Right ventricle myocardium inferior (tissue), 1 donor: ENCODE results near the gene NFILZ. TPM values are rescaled to one million over a fixed set of nuclear protein-coding genes. Genes with fewer than 3 reads are reported as not detected.
"Not testable (repeated sequence)": the region's sequence is repeated elsewhere in the genome, so short reads cannot be mapped to it uniquely, and the experiment has no call there.

ENCODE experiments used
- ATAC-seq: fragments of 200-7000 bp; cut with Tn5 transposase; one replicate; pipeline ENCODE4 v1.9.1; 2020; ENCODE audit warnings: mild to moderate bottlenecking, moderate library complexity
- DNase-seq: peaks from one replicate; pipeline ENCODE4 v3.0.0; 2021; ENCODE audit errors: missing footprints
- intact Hi-C: fragments of 100-400 bp; cut with DNase I; formaldehyde crosslinking; loops from one replicate; pipeline ENCODE4 v1.11.0; 2022
- total RNA-seq: library from RNA; stranded (reverse); fragmentation: NEBNext Ultra II Directional; extraction: Animal tissue kit (Norgen Biotek cat#: 25700); gene quantifications from one replicate; pipeline ENCODE4 v1.2.1, GENCODE V29; 2021
- donor health status: DM: no; HTN: yes; CAD: no; lungs with severe emphysema.

Gene NFILZ
- total RNA-seq, 1 donor from 2014 or later: not detected

DNA sequence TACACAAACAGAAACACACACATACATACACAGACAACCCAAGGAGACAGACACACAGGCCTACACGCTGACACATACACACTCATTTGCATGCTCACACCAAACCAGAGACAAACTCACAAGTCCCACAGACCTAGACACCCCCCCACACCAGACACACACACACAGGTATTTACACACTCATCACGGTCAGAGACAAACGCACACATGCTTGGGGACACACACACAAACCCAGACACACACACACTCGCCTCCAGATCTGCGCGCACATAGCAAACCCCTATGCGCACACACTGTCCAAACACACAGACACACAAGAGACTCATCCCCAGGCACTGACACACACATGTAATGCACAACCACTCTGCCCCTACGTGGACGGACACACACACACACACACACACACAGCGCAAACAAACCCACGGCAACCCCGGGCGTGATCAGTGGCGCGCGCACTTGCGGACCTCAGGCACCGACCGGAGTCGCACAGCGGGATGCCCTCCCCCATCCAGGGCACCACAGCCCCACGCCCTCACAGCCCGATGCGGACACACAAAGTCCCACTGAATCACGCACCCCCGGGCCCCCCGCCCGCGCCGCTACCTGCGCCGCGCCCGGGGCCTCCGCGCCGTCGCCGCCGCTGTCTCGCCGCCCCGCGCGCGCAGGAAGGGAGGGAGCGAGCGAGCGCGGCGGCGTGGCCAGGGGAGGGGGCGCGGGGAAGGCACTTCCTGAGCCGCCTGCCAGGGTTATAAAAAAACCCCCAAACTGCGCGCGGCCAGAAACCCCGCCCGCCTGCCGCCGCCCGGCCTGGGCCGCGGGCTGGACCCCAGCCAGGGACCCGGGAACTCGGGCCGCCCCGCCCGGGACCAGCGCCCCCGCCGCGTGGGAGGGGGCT is 20.1 kb upstream of the NFILZ start, which contains the start of gene ADAMTS10:
TSS of gene ADAMTS10 (minus strand) at position 675 of the 895 bp plus-strand sequence. CDS start 5,005 bp downstream, outside the sequence.
- intact Hi-C loops: no loop called here
- DNase-seq: no peak
- no peak for ATAC-seq

DNA sequence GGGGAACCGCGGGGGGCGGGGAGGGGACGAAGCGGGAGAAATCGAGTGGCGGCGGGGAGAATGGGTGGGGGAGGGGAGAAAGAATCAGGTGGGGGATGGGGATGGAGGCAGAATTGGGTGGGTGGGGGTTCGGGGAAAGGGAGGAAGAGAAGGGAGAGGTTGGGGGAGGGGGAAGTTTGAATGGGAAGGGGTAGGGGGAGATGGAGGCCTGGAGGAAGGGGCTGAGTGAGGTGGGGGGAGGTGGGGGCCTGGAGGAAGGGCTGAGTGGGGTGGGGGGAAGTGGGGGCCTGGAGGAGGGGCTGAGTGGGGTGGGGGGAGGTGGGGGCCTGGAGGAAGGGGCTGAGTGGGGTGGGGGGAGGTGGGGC is 19.5 kb upstream of the NFILZ start:
- intact Hi-C loops: no loop called here

DNA sequence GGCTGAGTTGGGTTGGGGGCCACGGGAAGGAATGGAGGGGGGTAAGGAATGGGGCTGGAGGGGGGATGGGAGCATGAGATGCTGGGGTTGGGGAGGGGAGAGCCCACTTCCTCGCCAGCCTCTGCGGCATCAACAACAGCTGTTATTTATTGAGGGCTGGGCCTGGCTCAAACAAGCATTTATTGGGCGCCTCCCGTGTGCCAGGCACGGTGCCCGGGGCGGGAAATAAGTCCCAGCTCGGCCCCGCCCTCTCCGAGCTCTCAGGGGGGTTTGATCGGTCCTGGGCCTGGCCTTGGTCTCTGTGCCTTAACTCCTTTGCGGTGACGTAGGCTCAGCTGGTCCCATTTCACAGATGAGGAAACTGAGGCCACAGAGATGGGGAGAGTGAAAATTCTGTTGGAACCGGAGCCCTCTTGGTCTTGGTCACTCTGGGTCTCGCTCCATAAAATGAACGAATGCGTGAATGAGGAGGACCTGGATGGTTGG is 19.0 kb upstream of the NFILZ start:
- no peak for ATAC-seq
- intact Hi-C loops: no loop called here
- DNase-seq: no peak

More for the DNA sequence above, 19.5 kb upstream of the NFILZ start:
- ATAC-seq (no peak), DNase-seq (no peak)

GRCh38 chr19:8611877-8612806 is 18.3 kb upstream of the NFILZ start:
- peak; percentile 49 for ATAC-seq
- intact Hi-C loops: no loop called here
- peak; percentile 84 for DNase-seq

- DNase-seq: no peak
- ATAC-seq: no peak
- intact Hi-C loops: no loop called here
Measured at GRCh38 chr19:8612807-8613171, 17.6 kb upstream of the NFILZ start.

GRCh38 chr19:8614455-8614854 is 16.0 kb upstream of the NFILZ start:
- intact Hi-C loops: loop anchor here (2.0 kb wide), 1 partner anchor 32 kb away; no protein-coding TSS in a partner anchor
- no peak for ATAC-seq
- DNase-seq: no peak

GRCh38 chr19:8615024-8615423 is 15.4 kb upstream of the NFILZ start:
- no peak for DNase-seq
- intact Hi-C loops: loop anchor here (2.0 kb wide), 1 partner anchor 32 kb away; no protein-coding TSS in a partner anchor

GRCh38 chr19:8615813-8616596 is 14.4 kb upstream of the NFILZ start:
- intact Hi-C loops: loop anchor here (2.0 kb wide), 1 partner anchor 33 kb away; no protein-coding TSS in a partner anchor
- DNase-seq (peak; percentile 81), ATAC-seq (no peak)

More at GRCh38 chr19:8615024-8615423, 15.4 kb upstream of the NFILZ start:
- ATAC-seq: no peak

DNA sequence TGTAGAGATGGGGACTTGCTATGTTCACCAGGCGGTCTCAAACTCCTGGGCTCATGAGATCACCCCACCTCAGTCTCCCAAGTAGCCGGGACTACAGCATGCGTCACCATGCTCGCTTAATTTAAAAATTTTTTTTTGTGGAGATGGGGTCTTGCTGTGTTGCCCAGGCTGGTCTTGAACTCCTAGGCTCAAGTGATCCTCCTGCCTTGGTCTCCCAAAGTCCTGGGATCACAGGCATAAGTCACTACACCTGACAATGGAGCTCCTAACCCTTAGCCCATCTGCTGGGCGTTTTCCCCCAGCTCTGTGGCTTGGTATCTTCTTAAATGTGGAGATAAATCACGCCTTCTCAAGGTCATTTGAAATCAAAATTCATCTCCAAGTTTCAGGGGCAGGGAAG is 13.6 kb upstream of the NFILZ start:
- ATAC-seq (no peak), DNase-seq (no peak)
- intact Hi-C loops: no loop called here

DNA sequence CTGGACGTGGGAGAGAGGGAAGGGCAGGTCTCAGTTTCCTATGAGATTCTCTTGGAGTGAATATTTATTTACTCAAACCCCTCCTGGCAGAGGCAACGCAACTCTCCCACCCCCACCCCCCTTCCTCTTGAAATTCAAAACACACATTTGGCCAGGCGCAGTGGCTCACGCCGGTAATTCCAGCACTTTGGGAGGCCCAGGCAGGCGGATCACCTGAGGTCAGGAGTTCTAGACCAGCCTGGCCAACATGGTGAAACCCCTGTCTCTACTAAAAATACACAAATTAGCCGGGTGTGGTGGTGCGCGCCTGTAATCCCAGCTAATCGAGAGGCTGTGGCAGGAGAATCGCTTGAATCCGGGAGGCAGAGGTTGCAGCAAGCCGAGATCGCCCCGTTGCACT is 13.1 kb upstream of the NFILZ start:
- DNase-seq, ATAC-seq, intact Hi-C loops: not testable (repeated sequence)

- ATAC-seq: no peak
- no peak for DNase-seq
- intact Hi-C loops: no loop called here
Measured at GRCh38 chr19:8617984-8618383, 12.4 kb upstream of the NFILZ start.

DNA sequence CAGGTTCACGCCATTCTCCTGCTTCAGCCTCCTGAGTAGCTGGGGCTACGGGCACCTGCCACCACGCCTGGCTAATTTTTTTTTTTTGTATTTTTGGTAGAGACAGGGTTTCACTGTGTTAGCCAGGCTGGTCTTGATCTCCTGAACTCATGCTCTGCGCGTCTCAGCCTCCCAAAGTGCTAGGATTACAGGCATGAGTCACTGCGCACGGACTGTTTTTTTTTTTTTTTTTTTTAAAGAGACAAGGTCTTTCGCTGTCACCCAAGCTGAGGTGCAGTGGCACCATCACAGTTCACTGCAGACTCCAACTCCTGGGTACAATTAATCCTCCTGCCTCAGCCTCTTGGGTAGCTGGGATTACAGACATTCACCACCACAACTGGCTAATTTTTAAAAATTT is 11.7 kb upstream of the NFILZ start:
- no peak for ATAC-seq
- intact Hi-C loops: no loop called here

GRCh38 chr19:8622886-8623285 is 7.5 kb upstream of the NFILZ start:
- ATAC-seq, intact Hi-C loops, DNase-seq: not testable (repeated sequence)

More for the DNA sequence above, 11.7 kb upstream of the NFILZ start:
- DNase-seq: no peak

GRCh38 chr19:8626842-8627241 is 3.6 kb upstream of the NFILZ start:
- intact Hi-C loops: no loop called here
- DNase-seq (no peak), ATAC-seq (no peak)

DNA sequence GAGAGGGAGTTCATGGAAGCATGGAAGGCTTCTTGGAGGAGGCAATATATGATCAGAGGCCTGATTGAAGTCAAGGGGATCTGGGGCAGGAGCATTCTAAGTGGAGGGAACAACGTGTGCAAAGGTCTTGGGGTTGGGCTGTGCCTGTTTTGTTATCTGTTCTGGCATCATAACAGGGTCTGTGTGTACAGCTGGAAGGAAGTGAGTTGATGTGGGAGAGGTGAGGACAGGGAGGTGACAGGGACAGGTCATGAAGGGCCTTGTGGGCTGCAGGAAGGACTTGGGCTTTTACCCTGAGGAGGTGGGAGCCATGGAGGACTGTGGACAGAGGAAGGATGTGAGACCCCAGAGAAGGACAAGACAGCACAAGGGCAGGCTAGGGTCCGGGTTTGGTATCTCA is 1.2 kb upstream of the NFILZ start:
- no peak for DNase-seq
- intact Hi-C loops: no loop called here
- no peak for ATAC-seq

DNA sequence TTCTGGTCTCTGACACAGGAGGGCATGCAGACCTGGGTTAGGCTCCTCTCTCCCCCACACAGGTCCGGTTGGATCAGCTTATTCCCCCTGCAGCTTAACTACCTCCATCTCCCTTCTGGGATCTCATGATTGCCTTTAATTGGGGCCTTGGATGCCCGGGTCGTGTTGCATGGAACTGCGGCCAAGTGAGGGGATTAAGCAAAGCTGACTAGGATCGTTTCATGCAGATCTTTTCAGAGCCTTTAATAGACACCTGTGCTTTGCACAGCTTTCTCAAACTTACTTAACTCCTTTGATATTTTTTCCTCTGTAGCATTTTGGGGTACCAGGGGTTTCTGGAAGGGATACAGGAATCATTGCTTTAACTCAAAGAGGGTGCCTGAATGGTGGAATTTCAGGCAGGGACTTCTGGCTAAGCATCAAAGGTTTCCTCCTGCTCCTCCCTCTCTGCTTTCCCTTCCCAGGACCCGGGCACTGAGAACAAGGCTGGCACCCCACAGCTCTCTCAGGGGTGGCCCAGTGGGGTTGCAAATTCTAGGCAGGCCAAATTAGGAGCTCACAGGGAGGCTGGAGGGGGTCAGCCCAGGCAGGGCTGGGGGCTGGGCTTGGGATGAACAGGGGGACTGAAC is 477 bp downstream of the NFILZ start:
- intact Hi-C loops: no loop called here
- no peak for ATAC-seq
- DNase-seq: no peak

GRCh38 chr19:8631425-8631819 is 989 bp downstream of the NFILZ start:
- ATAC-seq (no peak), DNase-seq (no peak)
- intact Hi-C loops: no loop called here

DNA sequence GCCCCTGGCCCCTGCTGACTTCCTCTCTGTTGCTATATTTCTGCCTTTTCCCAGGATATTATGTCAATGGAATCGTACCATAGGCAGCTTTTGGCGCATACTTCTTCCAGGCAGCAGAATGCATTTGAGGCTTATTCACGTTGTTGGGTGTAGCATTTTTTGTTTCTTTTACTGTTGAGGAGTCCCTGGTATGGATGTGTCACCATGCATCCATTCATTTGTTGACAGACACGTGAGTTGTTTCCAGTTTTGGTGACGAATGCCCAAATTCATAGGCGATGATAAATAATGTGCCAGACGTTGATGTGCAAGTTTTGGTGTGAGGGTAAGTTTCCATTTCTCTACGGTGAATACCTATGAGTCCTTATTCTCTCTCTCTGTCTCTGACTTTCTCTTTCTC is 5.0 kb downstream of the NFILZ start:
- ATAC-seq (no peak), DNase-seq (no peak)
- intact Hi-C loops: no loop called here
